Measurements from ENCODE around the gene GPR173.

The GPR173 gene

GRCh38 chrX:53048169-53049126 lies at the start of gene GPR173:
GPR173 (plus strand) TSS chrX:53048789; CDS start chrX:53076622, 27,833 bp downstream.
- DNase-seq, result peak; percentile 43

- no peak for DNase-seq
Measured at GRCh38 chrX:53000447-53001135, 48.0 kb upstream of the GPR173 start.

- no peak for DNase-seq
Measured at GRCh38 chrX:53001958-53002357, 46.6 kb upstream of the GPR173 start.

GRCh38 chrX:53003111-53003510 lies 45.5 kb upstream of the GPR173 start:
- no peak for DNase-seq

GRCh38 chrX:53004038-53004437 lies 44.6 kb upstream of the GPR173 start:
- DNase-seq, result no peak

- DNase-seq, result no peak
Measured at GRCh38 chrX:53004811-53005210, 43.8 kb upstream of the GPR173 start.

- DNase-seq, result no peak
Measured at GRCh38 chrX:53005327-53005726, 43.3 kb upstream of the GPR173 start.

- no peak for DNase-seq
Measured at GRCh38 chrX:53009032-53009431, 39.6 kb upstream of the GPR173 start.

- DNase-seq, result no peak
Measured at GRCh38 chrX:53013291-53013690, 35.3 kb upstream of the GPR173 start.

GRCh38 chrX:53018627-53019026 lies 30.0 kb upstream of the GPR173 start:
- DNase-seq, result peak; percentile 7

GRCh38 chrX:53022381-53022780 lies 26.2 kb upstream of the GPR173 start:
- DNase-seq, result no peak

- no peak for DNase-seq
Measured at GRCh38 chrX:53028678-53029077, 19.9 kb upstream of the GPR173 start.

- no peak for DNase-seq
Measured at GRCh38 chrX:53031380-53031779, 17.2 kb upstream of the GPR173 start.

- no peak for DNase-seq
Measured at GRCh38 chrX:53036149-53036548, 12.4 kb upstream of the GPR173 start.

- DNase-seq, result no peak
Measured at GRCh38 chrX:53039236-53039635, 9.4 kb upstream of the GPR173 start.

- DNase-seq, result no peak
Measured at GRCh38 chrX:53044995-53045394, 3.6 kb upstream of the GPR173 start.

GRCh38 chrX:53047228-53047627 lies 1.4 kb upstream of the GPR173 start:
- peak; percentile 20 for DNase-seq

- no peak for DNase-seq
Measured at GRCh38 chrX:53049127-53049517, 533 bp downstream of the GPR173 start.

- DNase-seq, result no peak
Measured at GRCh38 chrX:53050841-53051240, 2.3 kb downstream of the GPR173 start.

GRCh38 chrX:53055244-53055849 lies 6.8 kb downstream of the GPR173 start:
- no peak for DNase-seq

GRCh38 chrX:53056292-53056691 lies 7.7 kb downstream of the GPR173 start:
- DNase-seq, result no peak

- DNase-seq, result no peak
Measured at GRCh38 chrX:53065104-53065503, 16.5 kb downstream of the GPR173 start.

- DNase-seq, result no peak
Measured at GRCh38 chrX:53071064-53071463, 22.5 kb downstream of the GPR173 start.
